ENCODE measurements around the gene STX8. TPM values are rescaled to one million over a fixed set of nuclear protein-coding genes. Genes with fewer than 3 reads are reported as not detected.
"Not testable (repeated sequence)": the region's sequence is repeated elsewhere in the genome, so short reads cannot be mapped to it uniquely, and the experiment has no call there.

Gene STX8
- polyA plus RNA-seq, 3 donors = 72.6 to 77.0 (median 76.8) TPM

DNA sequence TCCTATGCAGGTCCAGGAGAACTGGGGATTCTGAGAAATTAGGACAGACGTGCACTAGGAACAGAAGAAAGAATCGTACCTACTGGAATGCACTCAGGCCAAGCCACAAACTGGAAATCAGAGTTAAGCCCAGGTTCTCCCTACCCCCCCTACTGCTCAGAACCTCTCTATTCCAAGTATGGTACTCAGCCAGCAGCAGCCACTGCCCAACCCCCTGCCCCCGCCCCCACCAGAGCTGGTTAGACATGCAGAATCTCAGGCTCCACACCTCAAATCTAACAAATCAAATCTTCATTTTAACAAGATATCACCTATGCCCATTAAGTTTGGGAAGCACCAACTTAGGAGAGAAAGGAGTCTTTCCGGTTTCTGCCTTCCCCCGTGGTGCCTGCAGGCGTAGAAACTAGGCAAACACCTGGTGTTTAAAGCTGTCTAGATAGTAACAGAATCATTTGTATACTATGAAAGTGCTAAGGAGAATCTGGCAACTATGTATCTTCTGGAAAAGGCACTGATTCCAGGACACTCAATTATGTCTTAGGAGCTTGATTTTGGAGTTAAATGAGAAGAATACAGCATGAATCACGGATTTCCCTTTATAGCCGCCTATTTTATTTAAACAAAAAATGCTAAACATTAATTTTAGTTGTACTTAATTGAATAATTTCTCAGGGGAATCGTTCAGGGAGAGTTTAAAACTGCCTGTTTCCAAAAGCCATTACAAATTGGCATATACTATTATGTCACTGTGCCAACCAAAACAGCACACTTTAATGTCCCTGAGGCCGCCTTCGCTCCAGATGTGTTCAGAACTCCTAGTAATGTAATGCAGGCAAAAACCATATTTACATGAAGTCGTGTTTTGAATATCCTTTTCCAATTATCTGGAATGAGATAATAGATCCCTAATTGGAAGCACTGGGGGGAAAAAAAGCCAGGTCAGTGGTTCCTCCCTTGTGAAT lies 166.5 kb downstream of the STX8 start:
- DNase-seq (ENCODE audit: low read depth in 3 of 3, low spot score in 2 of 3) = no peak

DNA sequence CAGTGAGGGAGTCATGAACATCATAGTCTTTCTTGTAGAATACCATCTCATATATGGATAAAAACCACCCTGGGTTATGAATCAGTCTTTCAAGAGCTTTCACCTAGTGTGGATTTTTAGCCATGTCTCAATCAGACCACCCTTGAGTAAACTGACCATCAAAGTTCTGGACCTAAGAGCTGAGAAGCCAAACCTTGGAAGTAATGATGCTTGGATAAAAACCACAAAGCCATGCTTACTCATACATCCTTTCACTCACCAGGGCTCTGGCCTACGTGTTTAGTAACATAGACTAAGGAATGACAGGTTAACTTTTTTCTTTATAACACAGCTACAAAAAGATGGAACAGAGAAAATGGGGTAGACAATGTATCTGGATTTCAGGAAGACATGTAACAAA lies 167.2 kb downstream of the STX8 start:
- DNase-seq (ENCODE audit: low read depth in 3 of 3, low spot score in 2 of 3) = no peak

DNA sequence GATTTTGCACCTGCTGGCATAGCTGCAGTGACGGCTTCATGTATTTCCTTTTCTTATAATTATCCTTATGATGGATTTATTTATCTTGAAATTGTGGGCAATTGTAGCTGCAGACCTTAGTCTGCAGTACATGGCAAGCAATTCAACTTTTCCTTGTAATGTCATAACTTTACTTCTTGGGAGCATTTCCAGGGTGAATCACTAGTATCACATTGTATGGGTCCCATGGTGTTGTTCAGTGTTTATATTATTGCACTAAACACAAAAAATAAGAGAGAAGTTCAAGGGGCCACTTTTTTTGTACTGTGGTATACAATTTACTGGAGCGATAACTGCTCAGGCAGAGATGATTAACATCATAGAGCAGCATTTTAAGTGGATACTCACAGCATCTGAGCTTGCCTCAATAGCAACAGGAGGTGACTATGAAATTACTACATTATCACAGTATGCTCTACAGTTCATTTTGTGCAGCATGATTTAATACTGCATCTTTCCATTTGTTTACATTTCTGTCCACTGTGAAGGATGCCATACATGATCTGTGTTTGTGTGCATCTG lies 169.5 kb downstream of the STX8 start:
- no peak for DNase-seq (ENCODE audit: low read depth in 3 of 3, low spot score in 2 of 3)

DNA sequence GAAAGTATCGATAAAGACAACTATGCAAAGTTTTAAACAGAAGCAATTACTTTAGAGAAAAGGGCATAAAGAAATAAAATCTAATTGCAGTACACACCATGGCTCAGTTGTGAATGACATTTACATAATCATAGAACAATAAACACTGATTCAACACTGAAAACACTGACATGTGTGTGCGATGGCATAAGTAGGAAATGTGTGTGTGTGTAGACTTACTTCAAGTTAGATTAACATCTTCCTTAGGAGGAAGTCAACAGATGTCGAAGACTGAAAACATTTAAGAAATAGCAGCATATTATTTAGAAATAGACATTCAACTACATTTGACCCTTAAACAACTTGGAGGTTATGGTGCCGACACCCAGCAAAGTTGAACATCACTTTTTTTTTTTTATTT lies 172.4 kb downstream of the STX8 start:
- no peak for DNase-seq (ENCODE audit: low read depth in 3 of 3, low spot score in 2 of 3)

DNA sequence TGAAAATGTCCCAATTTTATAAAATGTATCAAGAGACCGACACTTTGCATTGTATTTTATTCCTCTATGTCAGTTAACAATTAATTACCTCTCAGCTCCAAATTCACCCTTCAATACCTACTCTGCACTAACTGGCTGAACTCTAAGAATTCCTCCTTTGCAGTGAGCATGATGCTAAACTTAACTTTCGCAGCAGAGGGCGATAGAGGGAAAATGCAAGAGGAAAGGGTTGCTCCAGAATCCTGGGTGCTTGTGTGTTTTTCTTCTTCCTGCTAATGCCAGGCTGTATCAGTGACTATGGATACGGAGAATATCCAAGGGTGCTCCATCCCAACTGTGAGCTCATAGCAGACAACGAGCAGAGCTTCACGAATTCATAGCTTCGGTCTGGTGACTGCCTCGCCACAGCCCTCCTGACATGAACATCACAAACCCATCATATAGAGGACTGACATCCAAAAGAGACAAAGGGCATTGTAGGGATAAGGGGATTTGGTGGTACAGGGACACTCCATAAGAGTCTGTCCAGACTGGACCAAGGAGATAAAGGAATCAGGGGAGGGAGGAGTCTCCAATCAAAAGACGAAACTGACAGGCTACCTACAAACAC lies 172.9 kb downstream of the STX8 start:
- DNase-seq (ENCODE audit: low read depth in 3 of 3, low spot score in 2 of 3) = no peak

DNA sequence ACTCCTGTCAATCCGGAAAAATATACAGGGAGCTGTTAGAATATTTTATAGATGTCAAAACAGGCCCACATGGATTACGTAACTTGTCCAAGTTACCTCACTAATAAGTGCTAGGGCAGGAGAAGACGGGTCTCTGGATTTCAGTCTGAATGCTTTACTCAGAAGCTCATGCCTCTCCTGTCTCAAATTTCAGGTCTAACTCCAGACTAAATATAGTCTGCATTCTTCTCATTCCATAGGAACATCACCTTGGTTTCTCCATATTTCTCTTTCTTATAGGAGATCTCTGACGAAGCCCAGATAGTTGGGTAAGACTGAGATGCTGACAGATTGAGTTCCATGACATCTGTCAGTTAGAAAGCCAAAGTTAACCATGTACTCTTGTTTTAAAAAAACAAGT lies 174.2 kb downstream of the STX8 start:
- DNase-seq (ENCODE audit: low read depth in 3 of 3, low spot score in 2 of 3) = no peak

DNA sequence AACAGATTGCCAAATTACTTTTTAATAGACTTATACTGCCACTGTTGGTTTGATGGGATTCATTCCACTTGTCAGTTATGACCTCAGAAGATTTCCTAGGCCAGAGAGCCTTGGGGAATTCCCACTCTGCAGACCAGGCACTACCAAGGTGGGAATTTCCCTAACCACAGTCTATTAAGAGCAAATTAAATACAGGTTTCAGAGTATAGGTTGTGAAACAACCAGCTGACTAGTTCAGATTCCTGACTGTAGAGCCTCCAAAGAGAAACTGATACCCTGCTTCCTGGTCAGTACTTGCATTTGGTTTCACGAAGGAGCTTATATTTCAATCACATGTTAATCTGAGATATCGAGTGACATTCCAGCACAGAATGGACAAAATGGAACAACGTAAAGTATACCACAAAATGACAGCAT lies 186.5 kb downstream of the STX8 start:
- DNase-seq (ENCODE audit: low read depth in 3 of 3, low spot score in 2 of 3) = no peak

DNA sequence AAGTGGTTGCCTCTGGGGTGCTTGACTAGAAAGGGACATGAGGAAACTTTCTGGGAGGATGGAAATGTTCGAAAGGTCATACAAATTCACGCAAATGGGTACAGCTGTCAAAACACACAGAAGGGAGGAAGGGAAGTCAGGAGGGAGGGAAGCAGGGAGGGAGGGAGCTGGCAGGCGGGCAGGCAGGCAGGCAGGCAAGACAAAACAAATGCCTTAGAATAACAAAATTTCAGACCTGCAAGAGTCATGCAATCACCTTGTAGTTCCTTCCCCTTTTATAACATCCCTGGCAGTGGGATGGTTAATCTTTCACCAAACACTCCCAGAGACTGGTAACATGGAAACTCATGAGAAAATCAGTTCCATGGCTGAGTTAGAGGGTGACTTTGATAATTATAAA lies 189.2 kb downstream of the STX8 start:
- DNase-seq (ENCODE audit: low read depth in 3 of 3, low spot score in 2 of 3) = no peak

DNA sequence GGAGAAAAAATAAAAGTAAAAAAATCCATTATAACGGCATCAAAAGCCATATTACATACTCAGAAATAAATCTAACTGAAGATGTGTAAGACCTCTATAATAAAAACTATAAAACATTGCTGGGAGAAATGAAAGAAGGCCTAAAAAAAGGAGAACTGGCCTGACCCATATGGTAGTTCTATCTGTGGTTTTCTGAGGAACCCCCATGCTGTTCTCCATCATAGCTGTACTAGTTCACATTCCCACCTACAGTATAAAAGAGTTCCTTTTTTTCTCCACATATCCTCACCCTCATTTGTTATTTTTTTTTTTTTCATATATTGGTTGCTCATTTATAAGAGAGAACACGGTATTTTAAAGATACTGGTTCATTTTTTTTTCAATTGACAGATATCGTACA lies 191.8 kb downstream of the STX8 start:
- no peak for DNase-seq (ENCODE audit: low read depth in 3 of 3, low spot score in 2 of 3)

DNA sequence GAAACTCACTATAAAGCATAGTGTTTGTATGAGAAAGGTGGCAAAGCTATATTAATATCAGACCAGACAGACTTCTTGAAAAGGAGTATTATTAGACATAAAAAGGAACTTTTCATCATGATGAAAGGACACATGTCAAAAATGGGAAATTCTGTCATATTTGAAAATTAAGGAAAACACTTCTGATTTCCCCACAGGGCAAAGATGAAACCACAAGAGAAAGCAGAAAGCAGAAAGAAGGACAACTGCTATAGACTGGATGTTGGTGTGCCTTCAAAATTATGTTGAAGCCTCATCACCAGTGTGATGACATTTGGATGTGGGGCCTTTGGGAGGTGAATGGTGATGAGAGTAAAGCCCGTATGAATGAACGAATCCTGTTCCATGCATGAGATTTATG lies 193.0 kb downstream of the STX8 start:
- no peak for DNase-seq (ENCODE audit: low read depth in 3 of 3, low spot score in 2 of 3)

DNA sequence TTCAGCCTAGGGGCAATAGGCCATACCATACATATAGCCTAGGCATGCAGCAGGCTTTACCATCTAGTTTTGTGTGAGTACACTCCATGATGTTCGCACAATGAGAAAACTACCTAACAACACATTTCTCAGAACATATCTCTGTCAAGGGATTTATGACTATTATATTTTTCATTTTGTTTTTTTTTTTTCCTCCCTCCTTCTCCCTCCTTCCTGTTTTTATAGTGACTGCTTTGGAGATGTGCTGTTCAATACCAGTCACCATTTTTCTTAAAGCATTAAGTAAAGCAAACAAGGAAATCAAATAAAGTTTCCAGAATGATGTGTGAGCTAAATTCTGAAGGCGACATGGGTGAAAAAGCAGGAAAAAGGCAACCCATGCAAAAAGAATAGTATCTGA lies 194.6 kb downstream of the STX8 start:
- DNase-seq (ENCODE audit: low read depth in 3 of 3, low spot score in 2 of 3) = no peak

DNA sequence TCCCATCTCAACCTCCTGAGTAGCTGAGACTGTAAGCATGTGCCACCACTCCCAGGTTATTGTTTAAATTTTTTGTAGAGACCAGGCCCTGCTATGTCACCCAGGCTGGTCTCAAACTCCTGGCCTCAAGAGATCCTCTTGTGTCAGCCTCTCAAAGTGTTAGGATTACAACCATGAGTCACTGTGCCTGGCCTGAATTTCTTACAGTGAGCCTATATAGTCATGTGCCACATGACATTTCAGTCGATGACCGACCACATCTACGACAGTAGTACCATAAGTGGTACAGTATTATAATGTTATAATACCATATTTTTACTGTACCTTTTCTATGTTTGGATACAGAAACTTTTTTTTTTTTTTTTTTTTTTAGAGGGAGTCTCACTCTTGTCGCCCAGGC lies 195.3 kb downstream of the STX8 start:
- no peak for DNase-seq (ENCODE audit: low read depth in 3 of 3, low spot score in 2 of 3)

DNA sequence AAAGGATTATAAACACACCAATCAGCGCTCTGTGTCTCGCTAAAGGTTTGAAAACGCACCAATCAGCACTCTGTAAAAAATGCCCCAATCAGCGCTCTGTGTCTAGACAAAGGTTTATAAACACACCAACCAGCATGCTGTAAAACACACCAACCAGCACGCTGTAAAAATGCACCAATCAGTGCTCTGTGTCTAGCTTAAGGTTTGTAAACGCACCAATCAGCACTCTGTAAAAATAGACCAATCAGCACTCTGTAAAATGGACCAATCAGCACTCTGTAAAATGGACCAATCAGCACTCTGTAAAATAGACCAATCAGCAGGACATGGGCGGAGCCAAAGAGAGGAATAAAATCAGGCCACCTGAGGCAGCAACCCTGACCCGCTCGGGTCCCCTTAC lies 199.4 kb downstream of the STX8 start:
- not testable (repeated sequence) for DNase-seq (ENCODE audit: low read depth in 3 of 3, low spot score in 2 of 3)

DNA sequence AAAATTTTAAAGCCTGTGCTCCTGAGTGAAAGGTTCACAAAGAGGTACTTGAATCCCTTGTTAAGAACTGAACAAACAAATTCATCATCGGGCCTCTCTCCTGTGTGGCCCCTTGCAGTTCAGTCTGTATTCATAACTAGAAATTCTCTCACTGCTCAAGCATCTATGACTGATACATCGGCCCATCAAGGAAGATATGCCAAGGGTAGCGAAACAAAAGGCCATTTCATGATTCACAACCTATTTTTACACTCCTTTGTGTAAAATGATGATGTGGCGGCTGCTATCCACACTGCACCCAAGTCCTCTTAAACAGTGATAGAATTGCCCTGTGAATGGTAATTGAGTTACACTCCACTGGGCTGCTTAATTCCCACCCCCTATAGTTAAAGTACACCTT lies 204.6 kb downstream of the STX8 start:
- no peak for DNase-seq (ENCODE audit: low read depth in 3 of 3, low spot score in 2 of 3)

DNA sequence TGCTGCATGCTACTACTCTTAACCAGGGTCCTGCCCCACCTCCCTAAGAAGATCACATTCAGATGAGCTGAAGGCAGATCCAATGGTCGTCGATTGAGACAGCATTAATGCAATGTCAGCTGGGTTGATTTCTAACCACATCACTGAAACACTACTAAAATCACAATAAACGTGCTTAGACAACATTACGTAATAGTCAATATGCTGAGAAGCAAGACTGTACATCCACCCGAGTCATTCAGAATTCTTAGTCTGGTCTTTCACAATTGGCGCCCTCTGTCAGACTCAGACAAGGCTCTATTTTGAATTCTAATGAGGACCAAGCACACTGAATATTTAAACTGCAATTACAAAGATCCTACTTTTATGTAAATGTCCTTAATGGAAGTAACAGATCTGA lies 205.2 kb downstream of the STX8 start:
- no peak for DNase-seq (ENCODE audit: low read depth in 3 of 3, low spot score in 2 of 3)

DNA sequence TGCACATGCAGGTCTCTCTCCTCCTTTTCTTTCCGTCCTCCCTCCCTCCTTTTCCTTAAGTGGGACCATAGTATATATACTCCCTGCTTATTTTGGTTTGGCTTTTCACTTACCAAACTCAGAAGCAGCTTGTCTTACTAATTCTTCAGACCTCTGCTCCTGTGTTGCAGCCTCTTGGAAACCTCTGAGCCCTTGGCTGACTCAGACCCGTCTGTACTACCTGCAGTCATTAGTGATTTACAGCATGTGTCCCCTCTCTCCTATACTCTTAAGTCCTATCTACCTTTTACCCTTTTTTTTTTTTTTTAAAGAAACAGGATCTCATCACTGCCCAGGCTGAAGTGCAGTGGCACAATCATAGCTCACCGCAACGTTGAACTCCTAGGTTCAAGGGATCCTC lies 207.0 kb downstream of the STX8 start:
- no peak for DNase-seq (ENCODE audit: low read depth in 3 of 3, low spot score in 2 of 3)

DNA sequence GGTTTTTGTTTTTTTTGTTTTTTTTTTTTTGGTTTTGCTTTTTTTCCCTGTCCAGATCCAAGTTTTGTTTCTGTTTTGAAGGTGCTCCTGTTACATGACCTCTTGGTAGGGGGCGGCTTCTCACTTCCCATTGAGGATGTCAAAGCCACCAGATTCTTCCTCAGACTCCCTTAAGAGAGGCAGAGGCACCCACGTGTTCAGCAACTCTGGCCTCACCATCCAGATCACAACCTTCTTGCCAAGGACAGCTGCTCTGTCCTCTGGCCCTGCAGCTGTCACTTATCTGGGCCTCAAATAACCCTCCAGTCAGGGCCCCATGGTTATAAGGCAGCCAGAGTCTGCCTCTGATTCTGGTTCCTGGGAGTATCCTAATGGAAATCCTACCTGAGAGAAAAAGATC lies 208.5 kb downstream of the STX8 start:
- DNase-seq (ENCODE audit: low read depth in 3 of 3, low spot score in 2 of 3) = no peak

DNA sequence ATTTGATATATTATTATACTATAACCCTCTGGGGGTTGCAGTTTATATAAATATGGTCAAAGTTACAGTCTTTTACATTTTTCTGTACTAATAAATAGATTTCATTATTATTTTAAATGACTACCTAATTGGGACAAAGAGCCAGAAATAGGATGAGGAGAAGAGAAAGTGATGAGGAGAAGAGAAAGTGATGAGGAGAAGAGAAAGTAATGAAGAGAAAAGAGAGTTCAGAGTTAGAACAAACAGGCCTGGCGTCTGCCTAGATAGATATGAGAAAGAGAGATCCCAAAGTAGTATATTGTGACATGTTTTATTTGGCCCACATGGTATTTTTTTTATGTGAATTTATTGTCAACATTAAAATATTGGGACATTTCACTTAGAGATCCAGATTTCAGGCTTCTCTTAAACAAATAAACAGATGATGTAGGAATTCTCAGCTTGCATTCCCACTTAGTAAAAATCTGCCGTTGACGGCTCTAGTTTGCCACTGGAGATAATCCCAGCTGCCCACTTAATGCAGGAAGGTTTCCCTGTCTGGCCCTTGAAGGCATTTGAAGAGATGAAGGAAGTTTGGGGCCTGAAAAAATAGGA lies 210.7 kb downstream of the STX8 start:
- no peak for DNase-seq (ENCODE audit: low read depth in 3 of 3, low spot score in 2 of 3)

DNA sequence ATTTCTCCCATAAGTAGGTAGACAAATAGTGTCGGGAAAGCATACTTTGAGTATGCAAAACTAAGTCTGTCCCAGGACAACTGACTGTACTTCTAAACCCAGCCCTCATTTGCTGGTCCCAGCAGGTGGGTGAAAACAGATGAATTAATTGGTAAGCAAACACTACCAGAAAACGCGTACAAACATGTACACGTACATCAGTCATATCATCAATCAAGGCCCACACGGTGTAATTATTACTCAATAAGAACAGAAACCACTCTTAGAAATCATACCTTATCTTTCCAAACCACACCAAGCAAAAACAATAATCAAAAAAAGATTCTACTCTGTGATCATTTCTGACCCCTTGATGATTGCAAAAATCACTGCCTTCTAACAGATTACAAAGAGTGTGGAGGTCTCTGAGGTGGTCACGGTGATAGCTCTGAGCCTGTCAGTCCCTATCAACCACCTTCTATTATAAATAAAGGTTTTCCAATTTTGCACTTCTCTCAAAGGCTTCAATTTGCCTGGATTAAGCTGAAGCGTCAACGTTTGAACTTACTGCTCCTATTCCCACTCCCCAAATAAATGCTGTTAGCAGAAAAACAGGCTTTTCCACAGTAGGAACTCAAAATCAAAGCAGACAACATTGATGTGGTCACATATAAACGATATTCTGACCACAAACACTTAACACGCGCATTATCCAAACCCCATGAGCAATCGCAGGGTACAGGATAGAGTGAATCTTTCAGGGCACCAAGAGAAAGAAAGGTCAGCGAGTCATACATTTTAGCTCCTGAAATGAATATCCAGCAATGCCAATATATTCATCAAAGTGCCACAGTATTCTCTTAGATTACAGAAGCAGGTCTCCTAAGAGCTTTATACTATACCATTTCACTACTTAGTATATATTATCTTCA lies 211.9 kb downstream of the STX8 start:
- DNase-seq (ENCODE audit: low read depth in 3 of 3, low spot score in 2 of 3) = no peak

DNA sequence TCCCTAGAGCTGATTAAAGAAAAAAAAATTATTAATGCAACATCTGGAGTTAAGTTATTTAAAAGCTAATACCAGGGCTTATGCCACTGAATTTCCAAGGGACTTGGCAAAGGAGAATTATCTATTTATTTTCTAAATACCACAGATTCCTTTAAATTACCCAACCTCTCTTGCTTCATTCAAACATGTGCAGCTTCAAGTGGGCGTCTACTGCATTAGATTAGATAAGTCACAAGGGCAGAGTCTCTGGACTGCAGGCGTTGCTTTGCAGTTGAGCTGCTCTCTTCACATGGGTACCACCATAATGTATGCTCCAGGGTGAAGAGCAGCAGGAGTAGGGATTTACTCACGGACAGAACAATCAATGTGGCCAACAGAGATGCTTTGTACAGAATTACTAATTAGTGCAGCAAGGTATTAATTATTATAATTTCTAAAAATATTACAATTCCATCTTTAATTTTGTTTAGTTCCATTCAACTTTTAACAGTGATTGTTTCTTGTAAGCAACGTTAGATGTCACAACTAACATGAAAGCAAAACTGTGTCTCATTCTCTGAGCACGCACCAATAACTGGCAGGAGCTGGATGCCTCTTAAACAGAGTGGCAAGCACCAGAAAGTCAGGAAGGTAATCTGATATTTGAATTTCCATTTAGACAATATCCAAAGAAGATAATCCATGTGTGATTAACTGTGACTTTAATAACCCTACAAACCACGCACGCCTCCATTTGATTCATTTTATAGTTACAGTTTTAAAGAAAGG lies 214.2 kb downstream of the STX8 start:
- DNase-seq (ENCODE audit: low read depth in 3 of 3, low spot score in 2 of 3) = no peak
